NOMO-1 treated with DMSO at 0.1 percent for 48 hours (cell line): ENCODE data around the gene TNFSF8.
A peak's percentile ranks its signal among the peaks of the same experiment; 100 is the strongest.

Experiments
- DNase-seq: peaks from one replicate; lab custom pipeline; 2025; ENCODE audit not compliant: unreplicated experiment; lab: John Stamatoyannopoulos, UW

Gene TNFSF8

GRCh38 chr9:114937516-114937915 lies 7.1 kb upstream of the TNFSF8 start:
- no peak for DNase-seq

- peak; percentile 81 for DNase-seq
Measured at GRCh38 chr9:114936581-114936980, 6.2 kb upstream of the TNFSF8 start.

GRCh38 chr9:114935119-114935518 lies 4.7 kb upstream of the TNFSF8 start:
- DNase-seq: no peak

GRCh38 chr9:114932502-114932901 lies 2.1 kb upstream of the TNFSF8 start:
- DNase-seq: no peak

GRCh38 chr9:114931407-114931806 lies 1.0 kb upstream of the TNFSF8 start:
- no peak for DNase-seq

- peak; percentile 59 for DNase-seq
Measured at GRCh38 chr9:114929201-114929600, 1.2 kb downstream of the TNFSF8 start.

- DNase-seq: no peak
Measured at GRCh38 chr9:114928671-114929070, 1.7 kb downstream of the TNFSF8 start.

- no peak for DNase-seq
Measured at GRCh38 chr9:114928136-114928535, 2.3 kb downstream of the TNFSF8 start.

GRCh38 chr9:114925672-114926071 lies 4.7 kb downstream of the TNFSF8 start:
- no peak for DNase-seq

- DNase-seq: no peak
Measured at GRCh38 chr9:114925039-114925438, 5.4 kb downstream of the TNFSF8 start.

- no peak for DNase-seq
Measured at GRCh38 chr9:114924327-114924726, 6.1 kb downstream of the TNFSF8 start.

GRCh38 chr9:114923918-114924317 lies 6.5 kb downstream of the TNFSF8 start:
- no peak for DNase-seq

- DNase-seq: no peak
Measured at GRCh38 chr9:114921171-114921570, 9.2 kb downstream of the TNFSF8 start.

- no peak for DNase-seq
Measured at GRCh38 chr9:114919611-114920010, 10.8 kb downstream of the TNFSF8 start.

- no peak for DNase-seq
Measured at GRCh38 chr9:114916481-114916880, 13.9 kb downstream of the TNFSF8 start.

GRCh38 chr9:114914139-114914538 lies 16.3 kb downstream of the TNFSF8 start:
- DNase-seq: no peak

GRCh38 chr9:114913656-114914055 lies 16.7 kb downstream of the TNFSF8 start:
- no peak for DNase-seq

GRCh38 chr9:114913217-114913616 lies 17.2 kb downstream of the TNFSF8 start:
- DNase-seq: no peak

GRCh38 chr9:114911167-114911821 lies 19.1 kb downstream of the TNFSF8 start:
- no peak for DNase-seq

- no peak for DNase-seq
Measured at GRCh38 chr9:114910541-114910940, 19.9 kb downstream of the TNFSF8 start.

- no peak for DNase-seq
Measured at GRCh38 chr9:114909661-114910060, 20.7 kb downstream of the TNFSF8 start.

GRCh38 chr9:114908805-114909448 lies 21.5 kb downstream of the TNFSF8 start:
- DNase-seq: no peak

- no peak for DNase-seq
Measured at GRCh38 chr9:114908104-114908622, 22.2 kb downstream of the TNFSF8 start.
